Measurements from ENCODE around the gene EMILIN3.

The EMILIN3 gene

GRCh38 chr20:41390889-41391288 lies 24.3 kb upstream of the EMILIN3 start:
- Histone ChIP-seq H3K9ac (ENCODE audit: low read depth, low read length) (no peak overlapping the region), H3K27me3 (ENCODE audit: control insufficient read depth, insufficient read depth, low read length) (no peaks in the 10 kb centered on the region), H3K27ac (ENCODE audit: low read depth, low read length) (no peak overlapping the region), H3K4me1 (ENCODE audit: control insufficient read depth, insufficient read depth, low read length) (peaks cover 6% of the 10 kb centered on the region; the same call in 1 of the 2 replicates), H3K4me3 (ENCODE audit: low read depth, low read length) (no peak overlapping the region), H3K9me3 (ENCODE audit: control insufficient read depth, insufficient read depth, low read length) (no peaks in the 10 kb centered on the region), H3K36me3 (ENCODE audit: control insufficient read depth, insufficient read depth, low read length) (no peaks in the 10 kb centered on the region)

GRCh38 chr20:41387444-41387851 lies 20.8 kb upstream of the EMILIN3 start:
- H3K9me3 ChIP-seq (ENCODE audit: control insufficient read depth, insufficient read depth, low read length): no peaks in the 10 kb centered on the region
- H3K4me1 ChIP-seq (ENCODE audit: control insufficient read depth, insufficient read depth, low read length): no peaks in the 10 kb centered on the region; the same call in 1 of the 2 replicates
- H3K9ac ChIP-seq (ENCODE audit: low read depth, low read length): no peak overlapping the region
- H3K27ac ChIP-seq (ENCODE audit: low read depth, low read length): no peak overlapping the region
- no peaks in the 10 kb centered on the region for H3K27me3 ChIP-seq (ENCODE audit: control insufficient read depth, insufficient read depth, low read length)
- no peak overlapping the region for H3K4me3 ChIP-seq (ENCODE audit: low read depth, low read length)
- no peaks in the 10 kb centered on the region for H3K36me3 ChIP-seq (ENCODE audit: control insufficient read depth, insufficient read depth, low read length)

- Histone ChIP-seq H3K27me3 (ENCODE audit: control insufficient read depth, insufficient read depth, low read length) (no peaks in the 10 kb centered on the region), H3K27ac (ENCODE audit: low read depth, low read length) (no peak overlapping the region), H3K4me3 (ENCODE audit: low read depth, low read length) (no peak overlapping the region), H3K4me1 (ENCODE audit: control insufficient read depth, insufficient read depth, low read length) (no peaks in the 10 kb centered on the region; the same call in 1 of the 2 replicates), H3K36me3 (ENCODE audit: control insufficient read depth, insufficient read depth, low read length) (no peaks in the 10 kb centered on the region), H3K9ac (ENCODE audit: low read depth, low read length) (no peak overlapping the region), H3K9me3 (ENCODE audit: control insufficient read depth, insufficient read depth, low read length) (no peaks in the 10 kb centered on the region)
These were observed 20.1 kb upstream of the EMILIN3 start for GRCh38 chr20:41386502-41387427.

- Histone ChIP-seq H3K9me3 (ENCODE audit: control insufficient read depth, insufficient read depth, low read length) (no peaks in the 10 kb centered on the region), H3K27ac (ENCODE audit: low read depth, low read length) (no peak overlapping the region), H3K27me3 (ENCODE audit: control insufficient read depth, insufficient read depth, low read length) (no peaks in the 10 kb centered on the region), H3K36me3 (ENCODE audit: control insufficient read depth, insufficient read depth, low read length) (no peaks in the 10 kb centered on the region), H3K9ac (ENCODE audit: low read depth, low read length) (no peak overlapping the region), H3K4me1 (ENCODE audit: control insufficient read depth, insufficient read depth, low read length) (no peaks in the 10 kb centered on the region; the same call in 1 of the 2 replicates), H3K4me3 (ENCODE audit: low read depth, low read length) (no peak overlapping the region)
These were observed 16.2 kb upstream of the EMILIN3 start for GRCh38 chr20:41382791-41383305.

GRCh38 chr20:41380551-41381193 lies 14.1 kb upstream of the EMILIN3 start:
- Histone ChIP-seq H3K4me1 (ENCODE audit: control insufficient read depth, insufficient read depth, low read length) (no peaks in the 10 kb centered on the region; the same call in 1 of the 2 replicates), H3K27me3 (ENCODE audit: control insufficient read depth, insufficient read depth, low read length) (no peaks in the 10 kb centered on the region), H3K36me3 (ENCODE audit: control insufficient read depth, insufficient read depth, low read length) (no peaks in the 10 kb centered on the region), H3K4me3 (ENCODE audit: low read depth, low read length) (no peak overlapping the region), H3K9me3 (ENCODE audit: control insufficient read depth, insufficient read depth, low read length) (no peaks in the 10 kb centered on the region), H3K27ac (ENCODE audit: low read depth, low read length) (no peak overlapping the region), H3K9ac (ENCODE audit: low read depth, low read length) (no peak overlapping the region)

GRCh38 chr20:41379551-41379950 lies 12.9 kb upstream of the EMILIN3 start:
- Histone ChIP-seq H3K4me3 (ENCODE audit: low read depth, low read length) (no peak overlapping the region), H3K36me3 (ENCODE audit: control insufficient read depth, insufficient read depth, low read length) (no peaks in the 10 kb centered on the region), H3K27me3 (ENCODE audit: control insufficient read depth, insufficient read depth, low read length) (no peaks in the 10 kb centered on the region), H3K27ac (ENCODE audit: low read depth, low read length) (no peak overlapping the region), H3K9ac (ENCODE audit: low read depth, low read length) (no peak overlapping the region), H3K9me3 (ENCODE audit: control insufficient read depth, insufficient read depth, low read length) (no peaks in the 10 kb centered on the region), H3K4me1 (ENCODE audit: control insufficient read depth, insufficient read depth, low read length) (no peaks in the 10 kb centered on the region; the same call in 1 of the 2 replicates)

- Histone ChIP-seq H3K4me1 (ENCODE audit: control insufficient read depth, insufficient read depth, low read length) (no peaks in the 10 kb centered on the region; the same call in 1 of the 2 replicates), H3K4me3 (ENCODE audit: low read depth, low read length) (no peak overlapping the region), H3K9me3 (ENCODE audit: control insufficient read depth, insufficient read depth, low read length) (0 out of 2 replicates have a peak, but pooled peaks cover under 1% of the 10 kb centered on the region), H3K36me3 (ENCODE audit: control insufficient read depth, insufficient read depth, low read length) (no peaks in the 10 kb centered on the region), H3K27ac (ENCODE audit: low read depth, low read length) (no peak overlapping the region), H3K9ac (ENCODE audit: low read depth, low read length) (no peak overlapping the region), H3K27me3 (ENCODE audit: control insufficient read depth, insufficient read depth, low read length) (no peaks in the 10 kb centered on the region)
These were observed 10.7 kb upstream of the EMILIN3 start for GRCh38 chr20:41377275-41377674.

GRCh38 chr20:41376349-41376748 lies 9.7 kb upstream of the EMILIN3 start:
- peaks cover 4% of the 10 kb centered on the region; the same call in 1 of the 2 replicates for H3K9me3 ChIP-seq (ENCODE audit: control insufficient read depth, insufficient read depth, low read length)
- no peak overlapping the region for H3K9ac ChIP-seq (ENCODE audit: low read depth, low read length)
- H3K27me3 ChIP-seq (ENCODE audit: control insufficient read depth, insufficient read depth, low read length): no peaks in the 10 kb centered on the region
- H3K36me3 ChIP-seq (ENCODE audit: control insufficient read depth, insufficient read depth, low read length): no peaks in the 10 kb centered on the region
- no peak overlapping the region for H3K4me3 ChIP-seq (ENCODE audit: low read depth, low read length)
- no peaks in the 10 kb centered on the region; the same call in 1 of the 2 replicates for H3K4me1 ChIP-seq (ENCODE audit: control insufficient read depth, insufficient read depth, low read length)
- H3K27ac ChIP-seq (ENCODE audit: low read depth, low read length): no peak overlapping the region

GRCh38 chr20:41375846-41376245 lies 9.2 kb upstream of the EMILIN3 start:
- H3K4me1 ChIP-seq (ENCODE audit: control insufficient read depth, insufficient read depth, low read length): no peaks in the 10 kb centered on the region; the same call in 1 of the 2 replicates
- H3K27ac ChIP-seq (ENCODE audit: low read depth, low read length): no peak overlapping the region
- no peaks in the 10 kb centered on the region for H3K27me3 ChIP-seq (ENCODE audit: control insufficient read depth, insufficient read depth, low read length)
- peaks cover 6% of the 10 kb centered on the region; the same call in 1 of the 2 replicates for H3K9me3 ChIP-seq (ENCODE audit: control insufficient read depth, insufficient read depth, low read length)
- H3K36me3 ChIP-seq (ENCODE audit: control insufficient read depth, insufficient read depth, low read length): no peaks in the 10 kb centered on the region
- no peak overlapping the region for H3K9ac ChIP-seq (ENCODE audit: low read depth, low read length)
- H3K4me3 ChIP-seq (ENCODE audit: low read depth, low read length): no peak overlapping the region

GRCh38 chr20:41373931-41374920 lies 7.6 kb upstream of the EMILIN3 start:
- peaks cover 6% of the 10 kb centered on the region; the same call in 1 of the 2 replicates for H3K9me3 ChIP-seq (ENCODE audit: control insufficient read depth, insufficient read depth, low read length)
- no peaks in the 10 kb centered on the region for H3K4me1 ChIP-seq (ENCODE audit: control insufficient read depth, insufficient read depth, low read length)
- no peak overlapping the region for H3K27ac ChIP-seq (ENCODE audit: low read depth, low read length)
- H3K36me3 ChIP-seq (ENCODE audit: control insufficient read depth, insufficient read depth, low read length): no peaks in the 10 kb centered on the region
- peaks cover 6% of the 10 kb centered on the region for H3K27me3 ChIP-seq (ENCODE audit: control insufficient read depth, insufficient read depth, low read length)
- H3K4me3 ChIP-seq (ENCODE audit: low read depth, low read length): no peak overlapping the region
- H3K9ac ChIP-seq (ENCODE audit: low read depth, low read length): no peak overlapping the region
